Neural progenitor cell (in vitro differentiated cells): ENCODE data around the gene CENPW.

Source experiments
- CTCF ChIP-seq: fragments of 200-600 bp; sonication (generic); IDR thresholded peaks from 2 replicates; pipeline ENCODE4 v1.5.1; 2017; ENCODE audit warnings: antibody characterized with exemption, mild to moderate bottlenecking
- EZH2 ChIP-seq: fragments of 200-600 bp; sonication (generic); IDR thresholded peaks from 2 replicates; pipeline ENCODE4 v1.6.1; 2017; ENCODE audit warnings: antibody characterized with exemption, mild to moderate bottlenecking, moderate library complexity

- TF ChIP-seq CTCF: no peak
- TF ChIP-seq EZH2: no peak
Measured at GRCh38 chr6:126377594-126378153, 37.8 kb downstream of the CENPW start.
